DMS 273 (cell line): Measurements from ENCODE around the gene CFAP77.

Source experiments
- DNase-seq: peaks from one replicate; lab custom pipeline; 2025; ENCODE audit not compliant: unreplicated experiment; lab: John Stamatoyannopoulos, UW

The CFAP77 gene

DNA sequence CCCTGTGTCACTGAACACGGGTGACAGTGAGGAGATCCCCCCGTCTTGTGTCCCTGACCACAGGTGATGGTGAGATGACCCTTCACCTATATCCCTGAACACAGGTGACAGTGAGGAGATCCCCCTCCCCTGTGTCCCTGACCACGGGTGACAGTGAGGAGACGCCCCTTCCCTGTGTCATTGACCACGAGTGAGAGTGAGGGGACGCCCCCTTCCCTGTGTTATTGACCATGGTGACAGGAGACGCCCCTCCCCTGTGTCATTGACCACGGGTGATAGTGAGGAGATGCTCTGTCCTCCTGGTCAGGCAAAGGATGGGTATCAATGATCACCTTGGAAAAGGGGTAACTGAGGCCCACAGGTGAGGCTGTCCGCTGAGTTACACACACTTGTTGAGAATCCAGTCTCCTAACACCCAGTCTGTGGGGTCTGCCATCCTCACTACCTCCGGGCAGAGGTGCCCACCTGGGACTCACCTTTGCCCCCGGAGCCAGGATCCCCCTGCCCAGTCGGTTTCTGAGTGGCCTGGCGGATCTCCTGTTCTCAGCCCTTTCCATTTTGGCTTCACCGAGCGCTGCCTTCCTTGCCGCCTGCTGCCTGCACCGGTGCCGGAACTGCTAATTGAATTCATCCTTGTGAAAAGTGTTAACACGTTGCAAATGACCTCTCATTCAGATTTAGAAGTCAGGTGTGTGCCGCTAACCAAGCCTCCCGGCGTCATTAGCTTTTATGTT lies 104.2 kb downstream of the CFAP77 start:
- DNase-seq = no peak

DNA sequence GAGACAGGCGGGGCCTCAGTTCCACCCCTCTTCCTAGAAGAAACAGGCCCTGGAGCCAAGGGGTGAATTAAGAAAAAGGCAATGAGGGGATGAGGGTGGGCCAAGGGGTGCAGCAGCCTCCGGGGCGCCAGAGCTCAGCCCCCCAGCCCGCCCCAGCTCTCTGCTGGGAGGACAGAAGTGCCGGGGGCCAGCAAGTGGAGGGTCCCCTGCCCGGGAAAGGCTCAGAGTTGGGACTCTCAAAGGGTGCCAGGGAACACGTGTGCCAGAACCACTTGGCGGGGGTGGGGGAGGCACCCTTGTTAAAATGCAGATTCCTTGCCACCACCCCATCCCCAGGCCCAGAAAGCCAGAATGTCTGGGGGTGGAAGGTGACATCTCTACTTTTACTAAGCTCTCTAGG lies 104.8 kb downstream of the CFAP77 start:
- no peak for DNase-seq

GRCh38 chr9:132516301-132516700 lies 106.3 kb downstream of the CFAP77 start:
- DNase-seq = no peak

- DNase-seq = no peak
Measured at GRCh38 chr9:132516911-132517310, 106.9 kb downstream of the CFAP77 start.

- DNase-seq = no peak
Measured at GRCh38 chr9:132517815-132518550, 108.0 kb downstream of the CFAP77 start.

DNA sequence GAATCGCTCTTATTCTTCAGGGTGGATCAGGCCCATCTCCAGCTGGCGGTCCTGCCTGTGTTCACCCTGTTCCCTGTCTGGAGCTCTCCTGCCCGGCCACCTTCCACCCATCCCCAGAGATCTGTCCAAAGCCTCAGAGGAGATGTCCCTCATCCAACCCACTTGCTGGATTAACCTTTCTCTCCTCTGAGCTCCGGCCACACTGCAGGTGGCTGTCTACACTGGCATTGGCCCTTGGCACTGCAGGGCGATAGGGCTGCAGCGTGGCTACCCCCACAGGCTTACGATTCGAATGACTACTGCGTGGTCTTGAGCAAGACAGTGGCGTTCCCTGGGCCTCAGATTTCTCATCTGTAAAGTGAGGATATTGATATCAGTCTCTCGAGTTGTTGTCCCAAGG lies 108.6 kb downstream of the CFAP77 start:
- no peak for DNase-seq

GRCh38 chr9:132519033-132519432 lies 109.0 kb downstream of the CFAP77 start:
- no peak for DNase-seq

- DNase-seq = no peak
Measured at GRCh38 chr9:132520612-132521011, 110.6 kb downstream of the CFAP77 start.

GRCh38 chr9:132525308-132526023 lies 115.5 kb downstream of the CFAP77 start:
- no peak for DNase-seq

- DNase-seq = peak; percentile 35
Measured at GRCh38 chr9:132531195-132531594, 121.2 kb downstream of the CFAP77 start.

DNA sequence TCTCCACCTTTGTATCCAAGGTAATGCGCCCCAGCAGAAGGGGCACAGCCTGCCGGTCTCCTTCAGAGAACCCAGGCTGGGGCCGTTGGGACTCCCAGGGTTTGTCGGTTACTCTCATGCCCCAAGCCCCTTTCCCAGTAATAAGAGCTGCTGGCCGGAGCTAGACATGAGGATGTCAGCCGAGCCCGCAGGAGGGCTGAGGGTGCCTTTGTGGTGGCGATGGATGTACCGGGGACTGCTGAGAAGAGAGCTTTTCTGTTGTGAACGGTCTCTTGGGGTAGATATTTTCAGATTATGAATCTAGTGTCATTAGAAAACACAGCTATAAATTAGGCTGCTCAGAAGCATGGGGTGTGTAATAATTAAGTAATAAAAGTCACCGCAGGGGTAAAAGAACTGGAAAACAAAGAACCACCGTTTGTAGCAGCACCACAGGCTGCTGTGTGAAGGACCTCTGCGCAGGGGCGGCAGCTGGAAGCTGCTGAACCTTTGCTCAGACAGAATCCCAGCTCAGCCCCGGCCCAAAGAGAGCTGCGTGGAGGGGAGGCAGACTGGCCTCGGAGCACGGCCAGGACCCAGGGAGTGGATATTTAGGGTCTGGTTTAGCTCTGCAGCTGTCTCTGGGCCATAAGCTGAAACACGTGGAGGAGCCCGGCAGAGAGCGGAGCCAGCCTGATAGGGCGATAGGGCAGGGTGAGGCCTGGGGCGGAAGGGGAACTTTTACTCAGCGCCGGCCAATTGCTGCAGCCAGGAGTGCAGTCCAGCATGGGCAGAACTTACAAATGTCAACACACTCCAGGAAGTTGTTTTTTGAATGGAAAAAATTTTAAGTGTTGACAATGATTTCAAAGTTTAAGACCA lies 121.9 kb downstream of the CFAP77 start:
- DNase-seq = no peak

GRCh38 chr9:132534832-132535231 lies 124.8 kb downstream of the CFAP77 start:
- no peak for DNase-seq

DNA sequence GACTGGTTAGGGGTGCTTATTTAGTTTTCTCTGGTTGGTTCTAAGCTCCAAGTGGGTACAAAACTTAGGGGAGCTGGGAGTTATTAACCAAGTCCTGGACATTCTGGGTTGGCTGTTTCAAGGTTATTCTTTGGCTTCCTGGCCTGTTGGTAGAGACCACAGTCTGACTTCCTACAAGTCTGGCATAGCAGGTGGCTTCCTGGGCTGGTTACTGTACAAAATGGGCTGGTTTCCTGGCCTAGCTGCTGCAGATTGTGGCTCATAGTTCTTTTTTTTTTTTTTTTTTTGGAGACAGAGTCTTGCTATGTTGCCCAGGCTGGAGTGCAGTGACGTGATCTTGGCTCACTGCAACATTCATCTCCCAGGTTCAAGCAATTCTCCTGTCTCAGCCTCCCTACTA lies 126.1 kb downstream of the CFAP77 start:
- no peak for DNase-seq

GRCh38 chr9:132537352-132537751 lies 127.3 kb downstream of the CFAP77 start:
- no peak for DNase-seq

DNA sequence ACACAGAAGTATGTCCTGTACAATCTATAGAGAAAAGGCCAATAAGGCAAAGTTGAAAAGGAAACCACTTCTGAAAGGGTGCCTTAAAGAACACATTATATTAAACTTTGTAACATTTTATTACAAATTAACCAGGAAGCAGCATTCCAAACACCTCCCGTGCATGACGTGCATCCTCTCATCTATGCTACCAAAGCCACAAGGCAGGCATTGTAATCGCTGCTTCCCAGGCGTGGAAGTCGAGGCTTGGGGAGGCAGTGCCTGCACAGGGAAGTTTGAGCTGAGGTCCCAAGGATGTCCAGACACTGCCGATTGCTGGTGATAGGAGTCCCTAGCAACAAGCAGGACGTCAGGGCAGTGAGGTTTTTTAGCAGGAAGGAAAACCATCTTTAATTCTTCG lies 128.1 kb downstream of the CFAP77 start:
- DNase-seq = no peak

- DNase-seq = no peak
Measured at GRCh38 chr9:132539096-132539495, 129.1 kb downstream of the CFAP77 start.

GRCh38 chr9:132541051-132541450 lies 131.0 kb downstream of the CFAP77 start:
- no peak for DNase-seq

- no peak for DNase-seq
Measured at GRCh38 chr9:132541870-132542830, 132.1 kb downstream of the CFAP77 start.

DNA sequence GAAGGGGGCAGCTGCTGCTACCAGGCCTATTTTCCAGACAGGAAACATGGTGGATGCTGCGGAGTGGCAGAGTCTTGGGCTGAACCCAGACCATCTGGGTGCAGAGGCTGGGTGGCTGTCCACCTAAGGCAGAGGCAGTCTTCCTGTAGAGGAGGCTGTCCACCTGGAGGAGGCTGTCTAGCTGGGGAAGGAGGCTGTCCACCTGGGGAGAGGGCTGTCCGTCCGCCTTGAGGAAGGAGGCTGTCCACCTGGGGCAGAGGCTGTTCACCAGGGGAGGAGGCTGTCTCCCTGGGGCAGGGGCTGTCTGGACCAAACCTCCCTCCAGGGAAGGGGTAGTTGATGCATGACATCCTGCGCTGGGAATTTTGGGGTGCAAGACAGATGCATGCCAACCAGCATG lies 133.2 kb downstream of the CFAP77 start:
- no peak for DNase-seq

GRCh38 chr9:132543960-132544359 lies 133.9 kb downstream of the CFAP77 start:
- DNase-seq = no peak
